SK-N-SH treated with all-trans-retinoic acid at 6 μM for 48 hours (cell line): ENCODE data around the gene CRACR2B.

Source experiments
- ATAC-seq: fragments of 200-7000 bp; cut with Tn5 transposase; 3 replicates; pipeline ENCODE4 v1.9.1; 2020; ENCODE audit warnings: mild to moderate bottlenecking, moderate library complexity
- ARNTL ChIP-seq: fragments of 450-650 bp; formaldehyde crosslinking; IDR thresholded peaks from 2 replicates; pipeline ENCODE4 v1.5.0; 2020; ENCODE audit warnings: low read depth, mild to moderate bottlenecking, moderate library complexity, borderline replicate concordance
- BACH2 ChIP-seq: fragments of 250-450 bp; sonication (Bioruptor Pico); IDR thresholded peaks from 2 replicates; pipeline ENCODE4 v1.9.0; 2021; ENCODE audit warnings: mild to moderate bottlenecking, borderline replicate concordance
- CREB5 ChIP-seq: fragments of 250-450 bp; sonication (Bioruptor Pico); IDR thresholded peaks from 2 replicates; pipeline ENCODE4 v1.5.1; 2020; ENCODE audit warnings: low read depth, mild to moderate bottlenecking, moderate library complexity
- CSDC2 ChIP-seq: fragments of 250-450 bp; sonication (Bioruptor Pico); IDR thresholded peaks from 2 replicates; pipeline ENCODE4 v1.5.0; 2020; ENCODE audit warnings: mild to moderate bottlenecking, moderate library complexity
- ESRRG ChIP-seq: fragments of 250-450 bp; sonication (Bioruptor Pico); IDR thresholded peaks from 2 replicates; pipeline ENCODE4 v1.6.1; 2021; ENCODE audit warnings: mild to moderate bottlenecking
- GLIS3 ChIP-seq: fragments of 250-450 bp; sonication (Bioruptor Pico); IDR thresholded peaks from 2 replicates; pipeline ENCODE4 v1.5.0; 2020; ENCODE audit warnings: mild to moderate bottlenecking, moderate library complexity
- ISL1 ChIP-seq: fragments of 250-450 bp; sonication (Bioruptor Pico); IDR thresholded peaks from 2 replicates; pipeline ENCODE4 v2.1.2; 2022; ENCODE audit warnings: mild to moderate bottlenecking, moderate library complexity
- OSR1 ChIP-seq: fragments of 250-450 bp; sonication (Bioruptor Pico); IDR thresholded peaks from 2 replicates; pipeline ENCODE4 v1.8.0; 2022; ENCODE audit warnings: moderate library complexity, mild to moderate bottlenecking, inconsistent platforms
- POU6F1 ChIP-seq: fragments of 250-450 bp; sonication (Bioruptor Pico); IDR thresholded peaks from 2 replicates; pipeline ENCODE4 v1.8.0; 2021; ENCODE audit warnings: low read depth, mild to moderate bottlenecking, moderate library complexity, borderline replicate concordance
- PPARA ChIP-seq: fragments of 250-450 bp; sonication (Bioruptor Pico); IDR thresholded peaks from 2 replicates; pipeline ENCODE4 v1.5.0; 2020; ENCODE audit warnings: mild to moderate bottlenecking, borderline replicate concordance
- SNAI2 ChIP-seq: fragments of 250-450 bp; sonication (Bioruptor Pico); IDR thresholded peaks from 2 replicates; pipeline ENCODE4 v1.5.0; 2020; ENCODE audit warnings: mild to moderate bottlenecking, moderate library complexity
- TCF4 ChIP-seq: fragments of 250-450 bp; sonication (Bioruptor Pico); IDR thresholded peaks from 2 replicates; pipeline ENCODE4 v1.8.0; 2021; ENCODE audit warnings: mild to moderate bottlenecking, moderate library complexity, borderline replicate concordance
- TOX ChIP-seq: fragments of 250-450 bp; sonication (Bioruptor Pico); IDR thresholded peaks from 2 replicates; pipeline ENCODE4 v1.8.0; 2021; ENCODE audit warnings: mild to moderate bottlenecking, moderate library complexity, borderline replicate concordance
- TSHZ2 ChIP-seq: fragments of 250-450 bp; sonication (Bioruptor Pico); IDR thresholded peaks from 2 replicates; pipeline ENCODE4 v1.5.0; 2020; ENCODE audit warnings: mild to moderate bottlenecking, moderate library complexity
- ZFP3 ChIP-seq: fragments of 250-450 bp; sonication (Bioruptor Pico); IDR thresholded peaks from 2 replicates; pipeline ENCODE4 v1.5.0; 2020; ENCODE audit warnings: mild to moderate bottlenecking, moderate library complexity
- ZFP30 ChIP-seq: fragments of 450-650 bp; formaldehyde crosslinking; IDR thresholded peaks from 2 replicates; pipeline ENCODE4 v1.5.0; 2022; ENCODE audit warnings: mild to moderate bottlenecking, moderate library complexity
- ZNF565 ChIP-seq: fragments of 450-650 bp; formaldehyde crosslinking; conservative IDR thresholded peaks from 2 replicates; pipeline ENCODE4 v1.5.0; 2020; ENCODE audit warnings: low read depth, mild to moderate bottlenecking, moderate library complexity
- ZNF70 ChIP-seq: fragments of 450-650 bp; formaldehyde crosslinking; IDR thresholded peaks from 2 replicates; pipeline ENCODE4 v1.5.0; 2020; ENCODE audit warnings: mild to moderate bottlenecking, moderate library complexity
- ZNF8 ChIP-seq: fragments of 450-650 bp; formaldehyde crosslinking; IDR thresholded peaks from 2 replicates; pipeline ENCODE4 v1.5.0; 2020; ENCODE audit warnings: mild to moderate bottlenecking, moderate library complexity
- TF ChIP-seq, protein P1 (sequence below): fragments of 250-450 bp; sonication (Bioruptor Pico); IDR thresholded peaks from 2 replicates; pipeline ENCODE4 v1.8.0; 2020; ENCODE audit warnings: mild to moderate bottlenecking, moderate library complexity, borderline replicate concordance
- TF ChIP-seq, protein P2 (sequence below): fragments of 250-450 bp; sonication (Bioruptor Pico); IDR thresholded peaks from 2 replicates; pipeline ENCODE4 v1.5.1; 2021; ENCODE audit warnings: mild to moderate bottlenecking, moderate library complexity

CRACR2B gene

GRCh38 chr11:803770-804598, 23.7 kb upstream of the CRACR2B start:
- ATAC-seq, result peak; percentile 8
- TF ChIP-seq POU6F1 (CRISPR knock-in tag) (no peak), TCF4 (no peak), OSR1 (CRISPR knock-in tag) (no peak), ZFP30 (CRISPR knock-in tag) (no peak), CREB5 (CRISPR knock-in tag) (no peak), ZNF8 (CRISPR knock-in tag) (no peak), CSDC2 (CRISPR knock-in tag) (no peak), SNAI2 (CRISPR knock-in tag) (no peak)
- TF ChIP-seq, protein P1, sequence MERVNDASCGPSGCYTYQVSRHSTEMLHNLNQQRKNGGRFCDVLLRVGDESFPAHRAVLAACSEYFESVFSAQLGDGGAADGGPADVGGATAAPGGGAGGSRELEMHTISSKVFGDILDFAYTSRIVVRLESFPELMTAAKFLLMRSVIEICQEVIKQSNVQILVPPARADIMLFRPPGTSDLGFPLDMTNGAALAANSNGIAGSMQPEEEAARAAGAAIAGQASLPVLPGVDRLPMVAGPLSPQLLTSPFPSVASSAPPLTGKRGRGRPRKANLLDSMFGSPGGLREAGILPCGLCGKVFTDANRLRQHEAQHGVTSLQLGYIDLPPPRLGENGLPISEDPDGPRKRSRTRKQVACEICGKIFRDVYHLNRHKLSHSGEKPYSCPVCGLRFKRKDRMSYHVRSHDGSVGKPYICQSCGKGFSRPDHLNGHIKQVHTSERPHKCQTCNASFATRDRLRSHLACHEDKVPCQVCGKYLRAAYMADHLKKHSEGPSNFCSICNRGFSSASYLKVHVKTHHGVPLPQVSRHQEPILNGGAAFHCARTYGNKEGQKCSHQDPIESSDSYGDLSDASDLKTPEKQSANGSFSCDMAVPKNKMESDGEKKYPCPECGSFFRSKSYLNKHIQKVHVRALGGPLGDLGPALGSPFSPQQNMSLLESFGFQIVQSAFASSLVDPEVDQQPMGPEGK, result no peak

GRCh38 chr11:804599-804964, 23.1 kb upstream of the CRACR2B start:
- ATAC-seq, result no peak; the same call in 2 of the 3 replicates
- no peak for TF ChIP-seq BACH2 (CRISPR knock-in tag)

DNA sequence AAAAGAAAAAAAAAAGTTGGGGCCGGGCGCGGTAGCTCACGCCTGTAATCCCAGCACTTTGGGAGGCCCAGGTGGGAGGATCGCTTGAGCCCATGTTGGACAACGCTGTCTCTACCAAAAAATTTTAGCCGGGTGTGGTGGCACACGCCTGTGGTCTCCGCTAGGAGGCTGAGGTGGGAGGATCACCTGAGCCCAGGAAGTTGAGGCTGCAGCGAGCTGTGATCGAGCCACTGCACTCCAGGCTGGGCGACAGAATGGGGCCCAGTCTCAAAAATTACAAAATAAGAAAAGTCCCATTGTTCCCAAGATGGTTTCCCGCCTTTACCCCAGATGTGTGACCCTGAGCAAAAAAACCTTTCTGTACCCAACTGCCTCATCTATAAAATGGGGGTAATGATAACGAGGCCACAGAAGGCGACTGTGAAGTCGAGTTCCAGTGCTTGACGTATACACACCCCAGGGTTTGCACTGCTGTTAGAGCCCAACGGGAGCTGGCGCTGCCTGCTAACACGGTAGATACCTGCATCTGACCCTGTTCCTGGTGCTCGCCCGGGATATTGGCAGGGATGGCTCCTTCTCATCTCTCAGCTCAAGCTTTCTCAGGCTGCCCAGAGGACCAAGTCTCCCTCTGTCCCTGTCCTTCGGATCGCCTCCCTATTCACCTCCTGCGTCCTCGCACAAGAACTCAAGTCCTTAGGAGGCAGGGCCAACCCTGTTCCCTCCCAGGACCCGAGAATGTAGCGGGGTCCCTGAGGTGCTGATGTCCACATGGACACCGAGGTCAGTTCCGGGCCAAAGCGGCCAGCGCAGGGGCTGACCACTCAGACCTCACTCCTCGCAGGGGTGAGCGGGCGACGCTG, 19.1 kb upstream of the CRACR2B start:
- TF ChIP-seq ARNTL (no peak), PPARA (CRISPR knock-in tag) (no peak), TOX (CRISPR knock-in tag) (no peak), TSHZ2 (CRISPR knock-in tag) (no peak), ZNF8 (CRISPR knock-in tag) (no peak), OSR1 (CRISPR knock-in tag) (no peak), SNAI2 (CRISPR knock-in tag) (no peak), ZNF70 (no peak), ZFP3 (no peak), TCF4 (no peak), GLIS3 (no peak), POU6F1 (CRISPR knock-in tag) (no peak), ZNF565 (CRISPR knock-in tag) (no peak), ISL1 (CRISPR knock-in tag) (no peak), ESRRG (CRISPR knock-in tag) (no peak), CREB5 (CRISPR knock-in tag) (no peak), CSDC2 (CRISPR knock-in tag) (no peak)
- TF ChIP-seq, protein P2, sequence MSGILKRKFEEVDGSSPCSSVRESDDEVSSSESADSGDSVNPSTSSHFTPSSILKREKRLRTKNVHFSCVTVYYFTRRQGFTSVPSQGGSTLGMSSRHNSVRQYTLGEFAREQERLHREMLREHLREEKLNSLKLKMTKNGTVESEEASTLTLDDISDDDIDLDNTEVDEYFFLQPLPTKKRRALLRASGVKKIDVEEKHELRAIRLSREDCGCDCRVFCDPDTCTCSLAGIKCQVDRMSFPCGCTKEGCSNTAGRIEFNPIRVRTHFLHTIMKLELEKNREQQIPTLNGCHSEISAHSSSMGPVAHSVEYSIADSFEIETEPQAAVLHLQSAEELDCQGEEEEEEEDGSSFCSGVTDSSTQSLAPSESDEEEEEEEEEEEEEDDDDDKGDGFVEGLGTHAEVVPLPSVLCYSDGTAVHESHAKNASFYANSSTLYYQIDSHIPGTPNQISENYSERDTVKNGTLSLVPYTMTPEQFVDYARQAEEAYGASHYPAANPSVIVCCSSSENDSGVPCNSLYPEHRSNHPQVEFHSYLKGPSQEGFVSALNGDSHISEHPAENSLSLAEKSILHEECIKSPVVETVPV (CRISPR knock-in tag), result no peak
- ATAC-seq, result peak; percentile 76
